ENCODE data around the gene ULBP1.
"Not testable (repeated sequence)": the region's sequence is repeated elsewhere in the genome, so short reads cannot be mapped to it uniquely, and the experiment has no call there.

Gene ULBP1

GRCh38 chr6:149934249-149935156, 29.2 kb upstream of the ULBP1 start:
- Histone ChIP-seq H3K36me3 (ENCODE audit: control insufficient read depth, insufficient read depth, low read length) (no peaks in the 10 kb centered on the region), H3K4me3 (ENCODE audit: low read length) (no peak overlapping the region), H3K27ac (ENCODE audit: low read length) (no peak overlapping the region), H3K9me3 (ENCODE audit: control insufficient read depth, insufficient read depth, low read length) (no peaks in the 10 kb centered on the region), H3K27me3 (ENCODE audit: control insufficient read depth, insufficient read depth, low read length) (peaks cover 39% of the 10 kb centered on the region), H3K4me1 (ENCODE audit: control insufficient read depth, insufficient read depth, low read length) (no peaks in the 10 kb centered on the region)
- WGBS (ENCODE audit: insufficient coverage, insufficient read length) = no CpG with 5 or more reads among the region's 11 CpGs
- DNase-seq (ENCODE audit: low read depth, low spot score) = no peak

DNA sequence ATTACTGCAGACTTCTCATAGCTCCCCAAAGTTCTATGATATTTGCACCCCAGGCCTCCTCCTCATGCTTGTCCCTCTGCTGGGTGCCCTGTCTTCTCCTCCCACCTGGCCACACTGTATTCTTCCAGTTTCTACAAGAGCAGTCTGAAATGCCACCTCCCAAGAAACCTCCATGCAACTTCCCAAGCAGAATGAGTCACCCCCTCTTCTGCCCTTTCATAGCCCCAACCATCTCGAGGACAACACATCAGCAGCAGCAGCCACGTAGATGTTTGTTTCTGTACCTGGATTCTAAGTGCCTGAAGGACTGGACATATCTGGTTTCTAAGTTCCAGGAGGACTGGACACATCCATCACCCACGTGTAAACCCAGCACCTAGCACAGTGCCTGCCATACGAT, 28.5 kb upstream of the ULBP1 start:
- no peak overlapping the region for H3K4me3 ChIP-seq (ENCODE audit: low read length)
- H3K4me1 ChIP-seq (ENCODE audit: control insufficient read depth, insufficient read depth, low read length) = no peaks in the 10 kb centered on the region
- DNase-seq (ENCODE audit: low read depth, low spot score) = no peak
- H3K9me3 ChIP-seq (ENCODE audit: control insufficient read depth, insufficient read depth, low read length) = no peaks in the 10 kb centered on the region
- no peak overlapping the region for H3K27ac ChIP-seq (ENCODE audit: low read length)
- no peaks in the 10 kb centered on the region for H3K36me3 ChIP-seq (ENCODE audit: control insufficient read depth, insufficient read depth, low read length)
- peaks cover 46% of the 10 kb centered on the region for H3K27me3 ChIP-seq (ENCODE audit: control insufficient read depth, insufficient read depth, low read length)
- WGBS (ENCODE audit: insufficient coverage, insufficient read length) = no CpG with 5 or more reads among the region's 4 CpGs

GRCh38 chr6:149935668-149936067, 28.1 kb upstream of the ULBP1 start:
- Histone ChIP-seq H3K27ac (ENCODE audit: low read length) (no peak overlapping the region), H3K36me3 (ENCODE audit: control insufficient read depth, insufficient read depth, low read length) (no peaks in the 10 kb centered on the region), H3K4me3 (ENCODE audit: low read length) (no peak overlapping the region), H3K4me1 (ENCODE audit: control insufficient read depth, insufficient read depth, low read length) (no peaks in the 10 kb centered on the region), H3K9me3 (ENCODE audit: control insufficient read depth, insufficient read depth, low read length) (no peaks in the 10 kb centered on the region), H3K27me3 (ENCODE audit: control insufficient read depth, insufficient read depth, low read length) (peaks cover 51% of the 10 kb centered on the region)
- WGBS (ENCODE audit: insufficient coverage, insufficient read length) = no CpG with 5 or more reads among the region's 2 CpGs
- DNase-seq (ENCODE audit: low read depth, low spot score) = no peak

DNA sequence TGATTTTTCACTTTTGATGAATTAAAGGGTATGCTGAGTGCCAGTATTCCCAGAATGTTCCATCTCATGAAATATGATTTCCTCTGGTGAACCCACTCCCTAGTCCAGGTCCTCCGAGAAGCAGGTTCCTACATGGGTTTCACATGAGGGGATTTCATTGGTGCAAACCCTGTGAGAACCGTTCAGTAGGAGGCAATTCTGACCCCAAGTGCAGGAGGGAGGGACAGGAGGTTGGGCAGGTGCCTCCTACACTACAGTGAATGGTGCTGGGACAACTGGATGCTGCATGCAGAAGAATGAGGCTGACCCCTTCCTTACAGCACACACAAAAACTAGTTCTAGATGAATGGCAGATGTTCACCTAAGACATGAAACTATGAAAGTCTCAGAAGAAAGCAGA, 27.0 kb upstream of the ULBP1 start:
- Histone ChIP-seq H3K27ac (ENCODE audit: low read length) (no peak overlapping the region), H3K4me1 (ENCODE audit: control insufficient read depth, insufficient read depth, low read length) (no peaks in the 10 kb centered on the region), H3K36me3 (ENCODE audit: control insufficient read depth, insufficient read depth, low read length) (no peaks in the 10 kb centered on the region), H3K9me3 (ENCODE audit: control insufficient read depth, insufficient read depth, low read length) (no peaks in the 10 kb centered on the region), H3K27me3 (ENCODE audit: control insufficient read depth, insufficient read depth, low read length) (peaks cover 60% of the 10 kb centered on the region), H3K4me3 (ENCODE audit: low read length) (no peak overlapping the region)
- WGBS (ENCODE audit: insufficient coverage, insufficient read length) = no CpG with 5 or more reads among the region's 2 CpGs
- no peak for DNase-seq (ENCODE audit: low read depth, low spot score)

DNA sequence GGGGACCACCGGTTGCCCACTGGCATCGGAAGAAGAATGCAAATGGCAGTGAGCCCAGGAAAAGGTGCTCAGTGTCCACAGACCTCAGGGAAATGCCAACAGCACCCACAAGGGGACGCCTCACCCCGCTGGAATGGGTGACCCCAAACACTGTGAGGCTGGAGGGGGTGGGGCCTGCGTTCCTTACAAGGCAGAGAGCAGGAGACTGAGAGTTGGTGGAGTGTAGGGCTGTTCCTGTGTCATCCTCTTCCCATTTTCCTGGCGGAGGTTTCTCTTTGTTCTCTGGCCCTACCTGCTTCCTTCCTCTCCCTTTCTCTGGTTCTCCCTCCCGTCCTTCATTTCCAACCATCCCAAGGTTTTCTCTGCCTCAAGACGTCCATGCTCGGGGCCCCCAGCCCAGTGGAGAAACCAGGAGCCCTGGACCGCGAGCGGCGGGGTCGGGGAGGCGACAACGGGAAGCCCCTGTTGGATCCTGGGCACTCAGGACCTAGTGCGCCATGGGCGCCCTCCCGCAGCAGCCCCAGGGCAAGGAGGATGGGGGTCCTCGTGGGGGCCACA, 25.7 kb upstream of the ULBP1 start:
- no CpG with 5 or more reads among the region's 20 CpGs for WGBS (ENCODE audit: insufficient coverage, insufficient read length)
- not testable (repeated sequence) for H3K27ac ChIP-seq (ENCODE audit: low read length); H3K4me1 ChIP-seq (ENCODE audit: control insufficient read depth, insufficient read depth, low read length); H3K9me3 ChIP-seq (ENCODE audit: control insufficient read depth, insufficient read depth, low read length); DNase-seq (ENCODE audit: low read depth, low spot score); H3K36me3 ChIP-seq (ENCODE audit: control insufficient read depth, insufficient read depth, low read length)
- Histone ChIP-seq H3K27me3 (ENCODE audit: control insufficient read depth, insufficient read depth, low read length) (peaks cover 73% of the 10 kb centered on the region), H3K4me3 (ENCODE audit: low read length) (peak overlapping the region; percentile 17; the same call in 1 of the 2 replicates)

- Histone ChIP-seq H3K9me3 (ENCODE audit: control insufficient read depth, insufficient read depth, low read length) (no peaks in the 10 kb centered on the region), H3K27ac (ENCODE audit: low read length) (no peak overlapping the region), H3K4me3 (ENCODE audit: low read length) (peak overlapping the region; percentile 17; the same call in 1 of the 2 replicates), H3K27me3 (ENCODE audit: control insufficient read depth, insufficient read depth, low read length) (peaks cover 79% of the 10 kb centered on the region), H3K36me3 (ENCODE audit: control insufficient read depth, insufficient read depth, low read length) (no peaks in the 10 kb centered on the region), H3K4me1 (ENCODE audit: control insufficient read depth, insufficient read depth, low read length) (no peaks in the 10 kb centered on the region)
- WGBS (ENCODE audit: insufficient coverage, insufficient read length) = no CpG with 5 or more reads among the region's 58 CpGs
- DNase-seq (ENCODE audit: low read depth, low spot score) = no peak
Observed at GRCh38 chr6:149938571-149939355, 25.0 kb upstream of the ULBP1 start.

GRCh38 chr6:149939356-149939648, 24.4 kb upstream of the ULBP1 start:
- no CpG with 5 or more reads among the region's 5 CpGs for WGBS (ENCODE audit: insufficient coverage, insufficient read length)
- H3K27me3 ChIP-seq (ENCODE audit: control insufficient read depth, insufficient read depth, low read length) = peaks cover 81% of the 10 kb centered on the region
- no peak for DNase-seq (ENCODE audit: low read depth, low spot score)
- no peaks in the 10 kb centered on the region for H3K4me1 ChIP-seq (ENCODE audit: control insufficient read depth, insufficient read depth, low read length)
- H3K4me3 ChIP-seq (ENCODE audit: low read length) = no peak overlapping the region
- H3K9me3 ChIP-seq (ENCODE audit: control insufficient read depth, insufficient read depth, low read length) = no peaks in the 10 kb centered on the region
- H3K27ac ChIP-seq (ENCODE audit: low read length) = no peak overlapping the region
- no peaks in the 10 kb centered on the region for H3K36me3 ChIP-seq (ENCODE audit: control insufficient read depth, insufficient read depth, low read length)

DNA sequence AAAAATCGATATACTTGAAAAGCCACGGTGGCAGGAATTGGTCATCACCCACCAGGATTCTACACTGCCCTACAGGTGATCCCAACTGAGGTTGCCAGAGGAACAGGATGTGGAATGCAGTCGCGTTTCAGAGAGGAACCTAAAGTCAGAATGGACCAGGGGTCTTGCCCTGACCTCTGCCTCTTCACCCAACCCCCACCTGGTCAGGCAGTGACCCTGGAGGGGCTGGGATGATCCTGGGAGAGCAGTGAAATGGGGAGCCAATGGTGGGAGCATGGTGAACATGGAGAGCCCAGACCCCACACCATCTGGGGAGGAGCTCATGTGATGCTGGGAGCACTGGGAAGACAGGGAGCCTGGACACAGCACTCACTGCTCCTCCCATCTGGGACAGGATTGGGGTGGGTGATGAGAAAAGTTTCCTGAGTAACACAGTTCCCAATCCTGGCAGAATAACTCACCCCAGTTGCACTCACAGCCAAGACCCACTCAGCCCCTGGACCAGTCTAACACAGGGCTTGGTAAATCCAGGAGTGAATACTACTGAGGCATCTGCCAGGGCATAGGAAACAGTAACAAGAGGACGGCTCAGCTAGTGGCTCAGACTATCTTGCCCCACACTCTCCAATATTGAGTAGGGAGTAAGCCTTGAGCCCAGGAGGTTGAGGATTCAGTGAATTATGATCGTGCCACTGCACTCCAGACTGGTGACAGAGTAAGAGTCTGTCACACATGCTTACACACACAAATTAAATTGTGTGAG, 23.7 kb upstream of the ULBP1 start:
- no peaks in the 10 kb centered on the region for H3K9me3 ChIP-seq (ENCODE audit: control insufficient read depth, insufficient read depth, low read length)
- no peaks in the 10 kb centered on the region for H3K4me1 ChIP-seq (ENCODE audit: control insufficient read depth, insufficient read depth, low read length)
- no CpG with 5 or more reads among the region's 6 CpGs for WGBS (ENCODE audit: insufficient coverage, insufficient read length)
- H3K4me3 ChIP-seq (ENCODE audit: low read length) = no peak overlapping the region
- no peak overlapping the region for H3K27ac ChIP-seq (ENCODE audit: low read length)
- DNase-seq (ENCODE audit: low read depth, low spot score) = no peak
- H3K36me3 ChIP-seq (ENCODE audit: control insufficient read depth, insufficient read depth, low read length) = no peaks in the 10 kb centered on the region
- peaks cover 76% of the 10 kb centered on the region for H3K27me3 ChIP-seq (ENCODE audit: control insufficient read depth, insufficient read depth, low read length)

DNA sequence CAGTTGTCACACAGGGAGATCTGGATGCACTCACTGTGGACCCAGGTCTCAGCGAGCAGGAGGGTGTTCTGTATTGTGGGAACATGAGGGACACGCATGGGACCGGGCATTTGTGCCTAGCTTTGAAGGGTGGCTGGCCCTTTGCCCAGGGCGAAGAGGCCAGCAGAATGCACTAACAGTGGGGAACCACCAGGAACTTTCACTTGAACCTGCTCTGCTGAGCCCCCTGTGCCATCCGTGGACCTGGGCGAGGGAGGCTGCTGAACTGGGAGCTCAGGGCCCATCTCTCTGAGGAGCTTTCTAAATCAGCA, 23.1 kb upstream of the ULBP1 start:
- WGBS (ENCODE audit: insufficient coverage, insufficient read length) = no CpG with 5 or more reads among the region's 6 CpGs
- Histone ChIP-seq H3K9me3 (ENCODE audit: control insufficient read depth, insufficient read depth, low read length) (no peaks in the 10 kb centered on the region), H3K27me3 (ENCODE audit: control insufficient read depth, insufficient read depth, low read length) (peaks cover 71% of the 10 kb centered on the region), H3K4me1 (ENCODE audit: control insufficient read depth, insufficient read depth, low read length) (no peaks in the 10 kb centered on the region), H3K36me3 (ENCODE audit: control insufficient read depth, insufficient read depth, low read length) (no peaks in the 10 kb centered on the region), H3K27ac (ENCODE audit: low read length) (no peak overlapping the region), H3K4me3 (ENCODE audit: low read length) (no peak overlapping the region)
- no peak for DNase-seq (ENCODE audit: low read depth, low spot score)
